ENCODE data around the gene PTPN21.

Gene PTPN21

GRCh38 chr14:88562831-88563686, 8.3 kb upstream of the PTPN21 start, which contains the start of gene ZC3H14:
Gene ZC3H14 (plus strand): TSS chr14:88563037. CDS start chr14:88563134, 97 bp downstream.
- intact Hi-C loops (cut with DNase I; ENCODE audit: low total_unique reads), result no loop called here
- H3K4me3 ChIP-seq, result peak within 1 kb of the TSS; percentile 74 to 88
- no peaks in the 10 kb centered on the region for H3K27me3 ChIP-seq
- TF ChIP-seq CTCF (IDR thresholded peaks at IDR 0.05), result no peak
- peaks cover 0 to 24% (median 17%) of the 10 kb centered on the region in 4 donors for H3K4me1 ChIP-seq
- H3K9me3 ChIP-seq, result no peaks in the 10 kb centered on the region
- DNase-seq, result peak; percentile 74 to 90
- peaks cover 3 to 10% (median 5%) of the 10 kb centered on the region in 3 donors for H3K36me3 ChIP-seq
- peak within 1 kb of the TSS; percentile 90 to 92 for H3K27ac ChIP-seq

GRCh38 chr14:88562532-88562830, 7.7 kb upstream of the PTPN21 start:
- peaks cover 0 to 6% (median 0%) of the 10 kb centered on the region in 3 donors for H3K36me3 ChIP-seq
- no peaks in the 10 kb centered on the region for H3K27me3 ChIP-seq
- H3K27ac ChIP-seq, result peak overlapping the region; percentile 90 to 92
- no peak for TF ChIP-seq CTCF (IDR thresholded peaks at IDR 0.05)
- H3K4me3 ChIP-seq, result peak overlapping the region; percentile 74 to 88
- H3K9me3 ChIP-seq, result no peaks in the 10 kb centered on the region
- intact Hi-C loops (cut with DNase I; ENCODE audit: low total_unique reads), result no loop called here
- no peak for DNase-seq
- peaks cover 0 to 24% (median 17%) of the 10 kb centered on the region in 4 donors for H3K4me1 ChIP-seq

- Histone ChIP-seq H3K4me1 (peaks cover 0 to 24% (median 17%) of the 10 kb centered on the region in 4 donors), H3K36me3 (no peaks in the 10 kb centered on the region), H3K4me3 (no peak overlapping the region), H3K9me3 (no peaks in the 10 kb centered on the region), H3K27me3 (no peaks in the 10 kb centered on the region), H3K27ac (no peak overlapping the region)
- no peak for DNase-seq
- intact Hi-C loops (cut with DNase I; ENCODE audit: low total_unique reads), result no loop called here
- peak in 1 of 2 experiments; percentile 31 for TF ChIP-seq CTCF (IDR thresholded peaks at IDR 0.05)
Observed at GRCh38 chr14:88559852-88560251, 5.0 kb upstream of the PTPN21 start.

- no peak for TF ChIP-seq CTCF (IDR thresholded peaks at IDR 0.05)
- H3K4me1 ChIP-seq, result peaks cover 8 to 23% (median 12%) of the 10 kb centered on the region in 4 donors
- H3K27ac ChIP-seq, result no peak overlapping the region
- no peak overlapping the region for H3K4me3 ChIP-seq
- H3K9me3 ChIP-seq, result no peaks in the 10 kb centered on the region
- no peaks in the 10 kb centered on the region for H3K36me3 ChIP-seq
- intact Hi-C loops (cut with DNase I; ENCODE audit: low total_unique reads), result no loop called here
- no peaks in the 10 kb centered on the region for H3K27me3 ChIP-seq
- DNase-seq, result no peak
Observed at GRCh38 chr14:88556581-88556980, 1.8 kb upstream of the PTPN21 start.

- Histone ChIP-seq H3K27me3 (no peaks in the 10 kb centered on the region), H3K36me3 (peaks cover under 1 to 12% (median 11%) of the 10 kb centered on the region in 3 donors), H3K9me3 (no peaks in the 10 kb centered on the region), H3K4me1 (peaks cover 14 to 43% (median 26%) of the 10 kb centered on the region in 4 donors), H3K4me3 (peak overlapping the region; percentile 80 to 85), H3K27ac (peak overlapping the region; percentile 85 to 89)
- no peak for TF ChIP-seq CTCF (IDR thresholded peaks at IDR 0.05)
- intact Hi-C loops (cut with DNase I; ENCODE audit: low total_unique reads), result loop anchor here (5.0 kb wide), 1 partner anchor 62 kb away; no protein-coding TSS in a partner anchor
- DNase-seq, result no peak
Observed at GRCh38 chr14:88553886-88554456, 836 bp downstream of the PTPN21 start.
